HL-60 (cell line): ENCODE measurements around the gene HSP90AA1.

Experiments
- DNase-seq, 2 experiments: peaks; one replicate each; pipeline ENCODE4 v3.0.0-alpha.2; 2010 to 2020; ENCODE audit warnings: low read depth in 1 of 2, low spot score in 1 of 2
- H3K27ac ChIP-seq: fragments of 250-450 bp; sonication (Bioruptor Pico); replicated peaks from 2 replicates; pipeline ENCODE4 v1.5.1; 2020; ENCODE audit warnings: mild to moderate bottlenecking, moderate library complexity
- H3K27me3 ChIP-seq: fragments of 250-450 bp; sonication (Bioruptor Pico); 2 replicates; pipeline ENCODE4 v1.5.1; 2021; ENCODE audit warnings: mild to moderate bottlenecking, moderate library complexity; ENCODE audit not compliant: insufficient read depth, poor library complexity, severe bottlenecking
- H3K4me3 ChIP-seq: replicated peaks from 2 replicates; pipeline ENCODE4 v1.5.1; 2011; ENCODE audit warnings: mild to moderate bottlenecking, control low read depth, low read length; ENCODE audit not compliant: insufficient read depth
- GABPA ChIP-seq: IDR thresholded peaks from 2 replicates; pipeline ENCODE4 v1.6.1; 2012; ENCODE audit warnings: low read depth
- POLR2AphosphoS5 ChIP-seq: IDR thresholded peaks from 2 replicates; pipeline ENCODE4 v1.6.1; 2012; ENCODE audit warnings: low read depth
- SPI1 ChIP-seq: IDR thresholded peaks from 2 replicates; pipeline ENCODE4 v1.6.1; 2012; ENCODE audit warnings: low read depth, mild to moderate bottlenecking, borderline replicate concordance
- TF ChIP-seq, protein P1 (sequence below): IDR thresholded peaks from 2 replicates; pipeline ENCODE4 v1.6.1; 2012; ENCODE audit warnings: low read depth; ENCODE audit not compliant: insufficient replicate concordance
- TF ChIP-seq, protein P2 (sequence below): IDR thresholded peaks from one replicate; pipeline ENCODE4 v1.5.1; 2011; ENCODE audit warnings: low read length, control low read depth, inconsistent platforms; ENCODE audit not compliant: insufficient read depth

The HSP90AA1 gene

DNA sequence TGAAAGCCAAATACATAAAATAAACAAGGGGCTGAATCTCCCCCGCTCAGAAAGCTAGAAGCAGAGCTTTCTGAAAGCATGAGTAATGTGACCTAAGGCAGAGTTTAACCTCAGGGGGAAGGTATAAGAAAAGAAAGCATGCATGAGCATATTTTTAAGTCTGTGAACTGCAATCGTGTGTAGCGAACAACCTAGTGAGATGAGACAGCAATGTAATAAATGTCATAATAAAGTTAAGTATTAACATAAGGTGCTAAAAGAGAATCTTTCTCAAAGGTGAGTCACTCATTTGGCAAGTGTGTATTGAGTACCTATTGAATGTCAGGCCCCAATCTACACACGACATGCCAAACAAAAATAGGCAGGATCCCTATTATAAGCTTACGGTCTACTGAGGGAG is 38.7 kb upstream of the HSP90AA1 start:
- DNase-seq = no peak
- no peak overlapping the region for H3K27ac ChIP-seq
- no peak overlapping the region for H3K4me3 ChIP-seq
- no peaks in the 10 kb centered on the region for H3K27me3 ChIP-seq
- TF ChIP-seq POLR2AphosphoS5 (no peak), GABPA (no peak)

DNA sequence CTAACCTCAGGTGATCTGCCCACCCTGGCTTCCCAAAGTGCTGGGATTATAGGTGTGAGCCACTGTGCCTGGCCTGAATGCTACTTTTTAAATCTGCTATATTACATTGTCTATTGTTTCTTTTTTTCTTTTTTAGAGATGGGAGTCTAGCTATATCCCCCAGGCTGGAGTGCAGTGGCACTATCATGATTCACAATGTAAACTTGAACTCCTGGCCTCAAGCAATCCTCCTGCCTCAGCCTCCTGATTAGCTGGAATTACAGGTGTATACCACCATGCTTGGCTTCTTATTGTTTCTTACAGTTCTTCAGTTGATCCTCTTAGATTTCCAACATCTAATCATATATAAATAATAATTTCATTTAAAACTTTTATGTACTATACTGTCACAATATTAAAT is 37.6 kb upstream of the HSP90AA1 start:
- H3K27ac ChIP-seq = no peak overlapping the region
- no peaks in the 10 kb centered on the region for H3K27me3 ChIP-seq
- no peak overlapping the region for H3K4me3 ChIP-seq
- TF ChIP-seq SPI1 (no peak), GABPA (no peak), POLR2AphosphoS5 (no peak)
- TF ChIP-seq, protein P1, sequence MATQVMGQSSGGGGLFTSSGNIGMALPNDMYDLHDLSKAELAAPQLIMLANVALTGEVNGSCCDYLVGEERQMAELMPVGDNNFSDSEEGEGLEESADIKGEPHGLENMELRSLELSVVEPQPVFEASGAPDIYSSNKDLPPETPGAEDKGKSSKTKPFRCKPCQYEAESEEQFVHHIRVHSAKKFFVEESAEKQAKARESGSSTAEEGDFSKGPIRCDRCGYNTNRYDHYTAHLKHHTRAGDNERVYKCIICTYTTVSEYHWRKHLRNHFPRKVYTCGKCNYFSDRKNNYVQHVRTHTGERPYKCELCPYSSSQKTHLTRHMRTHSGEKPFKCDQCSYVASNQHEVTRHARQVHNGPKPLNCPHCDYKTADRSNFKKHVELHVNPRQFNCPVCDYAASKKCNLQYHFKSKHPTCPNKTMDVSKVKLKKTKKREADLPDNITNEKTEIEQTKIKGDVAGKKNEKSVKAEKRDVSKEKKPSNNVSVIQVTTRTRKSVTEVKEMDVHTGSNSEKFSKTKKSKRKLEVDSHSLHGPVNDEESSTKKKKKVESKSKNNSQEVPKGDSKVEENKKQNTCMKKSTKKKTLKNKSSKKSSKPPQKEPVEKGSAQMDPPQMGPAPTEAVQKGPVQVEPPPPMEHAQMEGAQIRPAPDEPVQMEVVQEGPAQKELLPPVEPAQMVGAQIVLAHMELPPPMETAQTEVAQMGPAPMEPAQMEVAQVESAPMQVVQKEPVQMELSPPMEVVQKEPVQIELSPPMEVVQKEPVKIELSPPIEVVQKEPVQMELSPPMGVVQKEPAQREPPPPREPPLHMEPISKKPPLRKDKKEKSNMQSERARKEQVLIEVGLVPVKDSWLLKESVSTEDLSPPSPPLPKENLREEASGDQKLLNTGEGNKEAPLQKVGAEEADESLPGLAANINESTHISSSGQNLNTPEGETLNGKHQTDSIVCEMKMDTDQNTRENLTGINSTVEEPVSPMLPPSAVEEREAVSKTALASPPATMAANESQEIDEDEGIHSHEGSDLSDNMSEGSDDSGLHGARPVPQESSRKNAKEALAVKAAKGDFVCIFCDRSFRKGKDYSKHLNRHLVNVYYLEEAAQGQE = no peak
- TF ChIP-seq, protein P2, sequence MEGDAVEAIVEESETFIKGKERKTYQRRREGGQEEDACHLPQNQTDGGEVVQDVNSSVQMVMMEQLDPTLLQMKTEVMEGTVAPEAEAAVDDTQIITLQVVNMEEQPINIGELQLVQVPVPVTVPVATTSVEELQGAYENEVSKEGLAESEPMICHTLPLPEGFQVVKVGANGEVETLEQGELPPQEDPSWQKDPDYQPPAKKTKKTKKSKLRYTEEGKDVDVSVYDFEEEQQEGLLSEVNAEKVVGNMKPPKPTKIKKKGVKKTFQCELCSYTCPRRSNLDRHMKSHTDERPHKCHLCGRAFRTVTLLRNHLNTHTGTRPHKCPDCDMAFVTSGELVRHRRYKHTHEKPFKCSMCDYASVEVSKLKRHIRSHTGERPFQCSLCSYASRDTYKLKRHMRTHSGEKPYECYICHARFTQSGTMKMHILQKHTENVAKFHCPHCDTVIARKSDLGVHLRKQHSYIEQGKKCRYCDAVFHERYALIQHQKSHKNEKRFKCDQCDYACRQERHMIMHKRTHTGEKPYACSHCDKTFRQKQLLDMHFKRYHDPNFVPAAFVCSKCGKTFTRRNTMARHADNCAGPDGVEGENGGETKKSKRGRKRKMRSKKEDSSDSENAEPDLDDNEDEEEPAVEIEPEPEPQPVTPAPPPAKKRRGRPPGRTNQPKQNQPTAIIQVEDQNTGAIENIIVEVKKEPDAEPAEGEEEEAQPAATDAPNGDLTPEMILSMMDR = no peak
- no peak for DNase-seq

GRCh38 chr14:102121567-102121966 is 34.7 kb upstream of the HSP90AA1 start:
- Histone ChIP-seq H3K27me3 (no peaks in the 10 kb centered on the region), H3K4me3 (no peak overlapping the region), H3K27ac (no peak overlapping the region)
- TF ChIP-seq POLR2AphosphoS5 = no peak
- TF ChIP-seq, protein P1 = no peak
- TF ChIP-seq, protein P2 = no peak
- TF ChIP-seq SPI1 = no peak
- TF ChIP-seq GABPA = no peak
- no peak for DNase-seq

DNA sequence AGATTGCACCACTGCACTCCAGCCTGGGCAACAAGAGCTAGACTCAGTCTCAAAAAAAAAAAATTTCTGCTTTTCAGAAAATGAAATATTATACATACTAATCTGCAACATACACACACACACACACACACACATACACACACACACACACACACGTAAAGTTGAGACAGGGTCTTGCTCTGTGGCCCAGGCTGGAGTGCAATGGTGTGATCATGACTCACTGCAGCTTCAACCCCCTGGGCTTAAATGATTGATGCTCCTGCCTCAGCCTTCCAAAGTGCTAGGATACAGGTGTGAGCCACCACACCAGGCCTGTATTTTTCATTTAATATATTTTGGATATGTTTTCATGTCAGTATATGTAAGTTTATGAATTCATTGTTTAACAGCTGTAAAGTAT is 34.0 kb upstream of the HSP90AA1 start:
- no peak overlapping the region for H3K4me3 ChIP-seq
- TF ChIP-seq, protein P2 = no peak
- no peak for TF ChIP-seq SPI1
- TF ChIP-seq, protein P1 = no peak
- no peak for TF ChIP-seq POLR2AphosphoS5
- no peak for TF ChIP-seq GABPA
- no peak for DNase-seq
- no peak overlapping the region for H3K27ac ChIP-seq
- H3K27me3 ChIP-seq = no peaks in the 10 kb centered on the region
